Type B pancreatic cell (in vitro differentiated cells): ENCODE data around the gene RARB. TPM values are rescaled to one million over a fixed set of nuclear protein-coding genes. Genes with fewer than 3 reads are reported as not detected.

ENCODE experiments used
- DNase-seq: peaks from one replicate; pipeline ENCODE4 v3.0.0; 2021; ENCODE audit warnings: mixed read lengths; ENCODE audit not compliant: unreplicated experiment; ENCODE audit errors: extremely low spot score
- H3K27ac Mint-ChIP-seq: 2 replicates; pipeline ENCODE4 v1.8.0; 2021; ENCODE audit warnings: mild to moderate bottlenecking, mixed read lengths
- H3K27me3 Mint-ChIP-seq: 2 replicates; pipeline ENCODE4 v1.8.0; 2021; ENCODE audit warnings: mixed read lengths
- H3K36me3 Mint-ChIP-seq: 2 replicates; pipeline ENCODE4 v1.8.0; 2021; ENCODE audit warnings: mixed read lengths
- H3K4me1 Mint-ChIP-seq: one replicate; pipeline ENCODE4 v1.8.0; 2021; ENCODE audit warnings: mixed read lengths; ENCODE audit not compliant: unreplicated experiment
- H3K4me3 Mint-ChIP-seq: 2 replicates; pipeline ENCODE4 v1.8.0; 2021; ENCODE audit warnings: mild to moderate bottlenecking, mixed read lengths
- H3K9me3 Mint-ChIP-seq: 2 replicates; pipeline ENCODE4 v1.8.0; 2021; ENCODE audit warnings: mixed read lengths
- CTCF ChIP-seq: fragments of 200-600 bp; sonication (generic); conservative IDR thresholded peaks from 2 replicates; pipeline ENCODE4 v1.5.0; 2021; ENCODE audit warnings: antibody characterized with exemption, mild to moderate bottlenecking
- total RNA-seq: library from RNA; stranded (reverse); gene quantifications from 2 replicates; pipeline ENCODE4 v1.2.1, GENCODE V29; 2021; ENCODE audit warnings: low replicate concordance

The RARB gene
- total RNA-seq, 1 donor from 2014 or later, result 28.2 TPM

GRCh38 chr3:25438791-25439555, 10.9 kb downstream of the RARB start:
- no peak overlapping the region for H3K4me3 Mint-ChIP-seq
- peaks cover 10% of the 10 kb centered on the region for H3K36me3 Mint-ChIP-seq
- peaks cover 33% of the 10 kb centered on the region for H3K4me1 Mint-ChIP-seq
- no peak overlapping the region for H3K27ac Mint-ChIP-seq
- no peak for DNase-seq
- no peak for TF ChIP-seq CTCF
- H3K27me3 Mint-ChIP-seq, result no peaks in the 10 kb centered on the region
- H3K9me3 Mint-ChIP-seq, result no peaks in the 10 kb centered on the region

GRCh38 chr3:25441234-25441856, 13.3 kb downstream of the RARB start:
- Mint-ChIP-seq H3K9me3 (no peaks in the 10 kb centered on the region), H3K27ac (no peak overlapping the region), H3K4me3 (no peak overlapping the region), H3K36me3 (peaks cover 10% of the 10 kb centered on the region), H3K4me1 (peaks cover 32% of the 10 kb centered on the region), H3K27me3 (no peaks in the 10 kb centered on the region)
- no peak for DNase-seq
- TF ChIP-seq CTCF, result peak; percentile 81

- no peak for DNase-seq
- Mint-ChIP-seq H3K4me3 (no peak overlapping the region), H3K27me3 (no peaks in the 10 kb centered on the region), H3K36me3 (peaks cover 11% of the 10 kb centered on the region), H3K27ac (no peak overlapping the region), H3K9me3 (no peaks in the 10 kb centered on the region), H3K4me1 (peaks cover 35% of the 10 kb centered on the region)
- TF ChIP-seq CTCF, result no peak
Observed at GRCh38 chr3:25442486-25442885, 14.4 kb downstream of the RARB start.

GRCh38 chr3:25444273-25444672, 16.2 kb downstream of the RARB start:
- TF ChIP-seq CTCF, result no peak
- no peak overlapping the region for H3K27ac Mint-ChIP-seq
- H3K36me3 Mint-ChIP-seq, result peaks cover 15% of the 10 kb centered on the region
- H3K9me3 Mint-ChIP-seq, result no peaks in the 10 kb centered on the region
- no peak overlapping the region for H3K4me3 Mint-ChIP-seq
- DNase-seq, result no peak
- H3K4me1 Mint-ChIP-seq, result peaks cover 30% of the 10 kb centered on the region
- no peaks in the 10 kb centered on the region for H3K27me3 Mint-ChIP-seq

GRCh38 chr3:25445731-25446130, 17.7 kb downstream of the RARB start:
- Mint-ChIP-seq H3K9me3 (no peaks in the 10 kb centered on the region), H3K27ac (no peak overlapping the region), H3K4me1 (peaks cover 31% of the 10 kb centered on the region), H3K27me3 (no peaks in the 10 kb centered on the region), H3K36me3 (peaks cover 10% of the 10 kb centered on the region), H3K4me3 (no peak overlapping the region)
- no peak for TF ChIP-seq CTCF
- no peak for DNase-seq
